ENCODE results near the gene PCGF3.

The PCGF3 gene

GRCh38 chr4:680091-680490 is 25.5 kb upstream of the PCGF3 start:
- Histone ChIP-seq H3K4me1 (ENCODE audit: control extremely low read depth in 1 of 4, control insufficient read depth in 4 of 4, insufficient read depth in 4 of 4, low read length in 3 of 4) (peaks cover 0 to 41% (median 36%) of the 10 kb centered on the region in 4 experiments), H3K27ac (ENCODE audit: insufficient read depth in 1 of 2, low read depth in 1 of 2, low read length in 2 of 2, poor library complexity in 1 of 2, severe bottlenecking in 2 of 2) (no peak overlapping the region), H3K4me3 (ENCODE audit: control insufficient read depth in 1 of 7, extremely low read depth in 1 of 7, insufficient read depth in 4 of 7, low read depth in 2 of 7, low read length in 6 of 7) (peak overlapping the region in 1 of 7 experiments; percentile 73), H3K9me3 (ENCODE audit: control extremely low read depth in 1 of 5, control insufficient read depth in 4 of 5, insufficient read depth in 2 of 5, low read depth in 1 of 5, low read length in 4 of 5) (no peaks in the 10 kb centered on the region), H3K27me3 (replicated peaks in 2 of 5; ENCODE audit: control insufficient read depth in 4 of 5, insufficient read depth in 5 of 5, low read length in 4 of 5) (no peaks in the 10 kb centered on the region), H3K36me3 (ENCODE audit: control insufficient read depth in 4 of 4, insufficient read depth in 4 of 4, low read length in 3 of 4) (no peaks in the 10 kb centered on the region)
- 96% methylated on average over 9 of the region's 9 CpGs for WGBS (ENCODE audit: insufficient coverage)
- ChIA-PET POLR2A (interaction anchor here (0.7 kb wide), 1 partner anchor 1517 kb away, joined by 3 read pairs; no protein-coding TSS in a partner anchor), CTCF (no interaction called here)
- no peak for DNase-seq

- CTCF ChIA-PET: interaction anchor here (0.6 kb wide), 1 partner anchor 9 kb away, joined by 3 read pairs; no protein-coding TSS in a partner anchor
- DNase-seq: no peak
- Histone ChIP-seq H3K27me3 (replicated peaks in 2 of 5; ENCODE audit: control insufficient read depth in 4 of 5, insufficient read depth in 5 of 5, low read length in 4 of 5) (no peaks in the 10 kb centered on the region), H3K27ac (ENCODE audit: insufficient read depth in 1 of 2, low read depth in 1 of 2, low read length in 2 of 2, poor library complexity in 1 of 2, severe bottlenecking in 2 of 2) (no peak overlapping the region), H3K9me3 (ENCODE audit: control extremely low read depth in 1 of 5, control insufficient read depth in 4 of 5, insufficient read depth in 2 of 5, low read depth in 1 of 5, low read length in 4 of 5) (no peaks in the 10 kb centered on the region), H3K4me1 (ENCODE audit: control extremely low read depth in 1 of 4, control insufficient read depth in 4 of 4, insufficient read depth in 4 of 4, low read length in 3 of 4) (peaks cover 0 to 36% (median 32%) of the 10 kb centered on the region in 4 experiments), H3K36me3 (ENCODE audit: control insufficient read depth in 4 of 4, insufficient read depth in 4 of 4, low read length in 3 of 4) (no peaks in the 10 kb centered on the region), H3K4me3 (ENCODE audit: control insufficient read depth in 1 of 7, extremely low read depth in 1 of 7, insufficient read depth in 4 of 7, low read depth in 2 of 7, low read length in 6 of 7) (peak overlapping the region in 5 of 7 experiments; percentile 40 to 74 (median 61))
- POLR2A ChIA-PET: no interaction called here
- WGBS (ENCODE audit: insufficient coverage): 90% methylated on average over 8 of the region's 17 CpGs
These were observed 25.1 kb upstream of the PCGF3 start for GRCh38 chr4:680551-680927.

GRCh38 chr4:680928-681645 is 24.5 kb upstream of the PCGF3 start:
- Histone ChIP-seq H3K36me3 (ENCODE audit: control insufficient read depth in 4 of 4, insufficient read depth in 4 of 4, low read length in 3 of 4) (no peaks in the 10 kb centered on the region), H3K9me3 (ENCODE audit: control extremely low read depth in 1 of 5, control insufficient read depth in 4 of 5, insufficient read depth in 2 of 5, low read depth in 1 of 5, low read length in 4 of 5) (no peaks in the 10 kb centered on the region), H3K4me1 (ENCODE audit: control extremely low read depth in 1 of 4, control insufficient read depth in 4 of 4, insufficient read depth in 4 of 4, low read length in 3 of 4) (peaks cover 0 to 35% (median 28%) of the 10 kb centered on the region in 4 experiments), H3K27ac (ENCODE audit: insufficient read depth in 1 of 2, low read depth in 1 of 2, low read length in 2 of 2, poor library complexity in 1 of 2, severe bottlenecking in 2 of 2) (no peak overlapping the region), H3K4me3 (ENCODE audit: control insufficient read depth in 1 of 7, extremely low read depth in 1 of 7, insufficient read depth in 4 of 7, low read depth in 2 of 7, low read length in 6 of 7) (peak overlapping the region in 5 of 7 experiments; percentile 40 to 74 (median 61)), H3K27me3 (replicated peaks in 2 of 5; ENCODE audit: control insufficient read depth in 4 of 5, insufficient read depth in 5 of 5, low read length in 4 of 5) (no peaks in the 10 kb centered on the region)
- CTCF ChIA-PET: interaction anchor here (0.6 kb wide), 1 partner anchor 10 kb away, joined by 3 read pairs; no protein-coding TSS in a partner anchor
- WGBS (ENCODE audit: insufficient coverage): 16% methylated on average over 34 of the region's 62 CpGs
- DNase-seq: peak; percentile 52 to 79 (median 78)
- POLR2A ChIA-PET: no interaction called here

- WGBS (ENCODE audit: insufficient coverage): 92% methylated on average over 39 of the region's 58 CpGs
- peaks cover 0 to 35% (median 25%) of the 10 kb centered on the region in 4 experiments for H3K4me1 ChIP-seq (ENCODE audit: control extremely low read depth in 1 of 4, control insufficient read depth in 4 of 4, insufficient read depth in 4 of 4, low read length in 3 of 4)
- H3K4me3 ChIP-seq (ENCODE audit: control insufficient read depth in 1 of 7, extremely low read depth in 1 of 7, insufficient read depth in 4 of 7, low read depth in 2 of 7, low read length in 6 of 7): no peak overlapping the region
- no peak overlapping the region for H3K27ac ChIP-seq (ENCODE audit: insufficient read depth in 1 of 2, low read depth in 1 of 2, low read length in 2 of 2, poor library complexity in 1 of 2, severe bottlenecking in 2 of 2)
- CTCF ChIA-PET: interaction anchor here (0.6 to 1.7 kb wide), 2 partner anchors 29 to 43 kb away, joined by 3 to 5 read pairs; no protein-coding TSS in a partner anchor
- H3K36me3 ChIP-seq (ENCODE audit: control insufficient read depth in 4 of 4, insufficient read depth in 4 of 4, low read length in 3 of 4): no peaks in the 10 kb centered on the region
- no peaks in the 10 kb centered on the region for H3K27me3 ChIP-seq (replicated peaks in 2 of 5; ENCODE audit: control insufficient read depth in 4 of 5, insufficient read depth in 5 of 5, low read length in 4 of 5)
- DNase-seq: no peak
- no peaks in the 10 kb centered on the region for H3K9me3 ChIP-seq (ENCODE audit: control extremely low read depth in 1 of 5, control insufficient read depth in 4 of 5, insufficient read depth in 2 of 5, low read depth in 1 of 5, low read length in 4 of 5)
- POLR2A ChIA-PET: no interaction called here
These were observed 23.7 kb upstream of the PCGF3 start for GRCh38 chr4:681736-682451.

GRCh38 chr4:682490-683172 is 23.0 kb upstream of the PCGF3 start:
- Histone ChIP-seq H3K27ac (ENCODE audit: insufficient read depth in 1 of 2, low read depth in 1 of 2, low read length in 2 of 2, poor library complexity in 1 of 2, severe bottlenecking in 2 of 2) (no peak overlapping the region), H3K27me3 (replicated peaks in 2 of 5; ENCODE audit: control insufficient read depth in 4 of 5, insufficient read depth in 5 of 5, low read length in 4 of 5) (no peaks in the 10 kb centered on the region), H3K4me1 (ENCODE audit: control extremely low read depth in 1 of 4, control insufficient read depth in 4 of 4, insufficient read depth in 4 of 4, low read length in 3 of 4) (peaks cover 0 to 35% (median 25%) of the 10 kb centered on the region in 4 experiments), H3K9me3 (ENCODE audit: control extremely low read depth in 1 of 5, control insufficient read depth in 4 of 5, insufficient read depth in 2 of 5, low read depth in 1 of 5, low read length in 4 of 5) (no peaks in the 10 kb centered on the region), H3K36me3 (ENCODE audit: control insufficient read depth in 4 of 4, insufficient read depth in 4 of 4, low read length in 3 of 4) (no peaks in the 10 kb centered on the region), H3K4me3 (ENCODE audit: control insufficient read depth in 1 of 7, extremely low read depth in 1 of 7, insufficient read depth in 4 of 7, low read depth in 2 of 7, low read length in 6 of 7) (no peak overlapping the region)
- DNase-seq: no peak
- POLR2A ChIA-PET: no interaction called here
- CTCF ChIA-PET: interaction anchor here (1.7 kb wide), 1 partner anchor 42 kb away, joined by 5 read pairs; no protein-coding TSS in a partner anchor
- WGBS (ENCODE audit: insufficient coverage): 99% methylated on average over 20 of the region's 23 CpGs

GRCh38 chr4:683247-683897 is 22.3 kb upstream of the PCGF3 start:
- CTCF ChIA-PET: interaction anchor here (0.7 to 2.2 kb wide), 7 partner anchors 9 to 46 kb away, joined by 3 to 11 read pairs (median 5); no protein-coding TSS in a partner anchor

More at GRCh38 chr4:683247-683897, 22.3 kb upstream of the PCGF3 start:
- peaks cover 0 to 35% (median 25%) of the 10 kb centered on the region in 4 experiments for H3K4me1 ChIP-seq (ENCODE audit: control extremely low read depth in 1 of 4, control insufficient read depth in 4 of 4, insufficient read depth in 4 of 4, low read length in 3 of 4)
- no peaks in the 10 kb centered on the region for H3K9me3 ChIP-seq (ENCODE audit: control extremely low read depth in 1 of 5, control insufficient read depth in 4 of 5, insufficient read depth in 2 of 5, low read depth in 1 of 5, low read length in 4 of 5)
- H3K36me3 ChIP-seq (ENCODE audit: control insufficient read depth in 4 of 4, insufficient read depth in 4 of 4, low read length in 3 of 4): no peaks in the 10 kb centered on the region
- H3K27me3 ChIP-seq (replicated peaks in 2 of 5; ENCODE audit: control insufficient read depth in 4 of 5, insufficient read depth in 5 of 5, low read length in 4 of 5): no peaks in the 10 kb centered on the region
- POLR2A ChIA-PET: no interaction called here
- 67% methylated on average over 20 of the region's 25 CpGs for WGBS (ENCODE audit: insufficient coverage)
- H3K4me3 ChIP-seq (ENCODE audit: control insufficient read depth in 1 of 7, extremely low read depth in 1 of 7, insufficient read depth in 4 of 7, low read depth in 2 of 7, low read length in 6 of 7): peak overlapping the region in 1 of 7 experiments; percentile 20
- no peak overlapping the region for H3K27ac ChIP-seq (ENCODE audit: insufficient read depth in 1 of 2, low read depth in 1 of 2, low read length in 2 of 2, poor library complexity in 1 of 2, severe bottlenecking in 2 of 2)
- no peak for DNase-seq

Measured in common myeloid progenitor, CD34-positive (primary cell).